Breast epithelium (tissue), 4 donors: ENCODE measurements around the gene FBXO31. TPM values are rescaled to one million over a fixed set of nuclear protein-coding genes. Genes with fewer than 3 reads are reported as not detected.

Experiments
- DNase-seq, 2 donors: peaks; one replicate each; pipeline ENCODE4 v3.0.0-alpha.2; 2019; ENCODE audit warnings: low spot score in 2 of 2
- H3K27ac ChIP-seq, 2 donors: fragments of 200-600 bp; sonication (generic) in 1 of 2; one replicate each; pipeline ENCODE4 v1.5.1; 2016 to 2019; ENCODE audit warnings: mild to moderate bottlenecking in 1 of 2
- H3K27me3 ChIP-seq, 2 donors: fragments of 200-600 bp; sonication (generic) in 1 of 2; one replicate each; pipeline versions ENCODE4 v1.5.1 to v1.6.0; 2017 to 2019; ENCODE audit warnings: control low read depth in 1 of 2, mild to moderate bottlenecking in 1 of 2
- H3K36me3 ChIP-seq: fragments of 200-600 bp; one replicate; pipeline ENCODE4 v1.5.1; 2019
- H3K4me1 ChIP-seq, 2 donors: fragments of 200-600 bp; sonication (generic); one replicate each; pipeline ENCODE4 v1.5.1; 2016 to 2019; ENCODE audit warnings: control low read depth in 1 of 2
- H3K4me3 ChIP-seq, 3 donors: fragments of 200-600 bp; sonication (generic); 1 replicate in 2 of 3; 2 replicates in 1 of 3; pipeline ENCODE4 v1.5.1; 2016 to 2019; ENCODE audit warnings: mild to moderate bottlenecking in 3 of 3, moderate library complexity in 2 of 3
- H3K9me3 ChIP-seq, 2 donors: fragments of 200-600 bp; sonication (generic) in 1 of 2; one replicate each; pipeline ENCODE4 v1.5.1; 2016 to 2019; ENCODE audit warnings: control low read depth in 1 of 2
- CTCF ChIP-seq, 3 donors: fragments of 450-650 bp; IDR thresholded peaks; one replicate each; pipeline ENCODE4 v1.5.1; 2016 to 2017; ENCODE audit warnings: antibody characterized with exemption in 3 of 3, mild to moderate bottlenecking in 3 of 3, moderate library complexity in 3 of 3
- POLR2A ChIP-seq: fragments of 450-650 bp; IDR thresholded peaks from one replicate; pipeline ENCODE4 v1.6.1; 2016; ENCODE audit warnings: antibody characterized with exemption, mild to moderate bottlenecking, moderate library complexity
- POLR2AphosphoS5 ChIP-seq, 3 donors: sonication (generic); formaldehyde crosslinking; IDR thresholded peaks; one replicate each; pipeline ENCODE4 v1.6.1; 2017; ENCODE audit warnings: antibody characterized with exemption in 3 of 3
- intact Hi-C: fragments of 100-400 bp; cut with DNase I; formaldehyde crosslinking; loops from one replicate; pipeline ENCODE4 v1.15.1; 2023; ENCODE audit warnings: low total_unique reads
- total RNA-seq, 3 donors: library from RNA; depleted of rRNA; stranded (reverse); fragments of >200 nt; gene quantifications; one replicate each; pipeline ENCODE4 v1.1.0, GENCODE V29; 2016

FBXO31 gene
- total RNA-seq, 3 donors from 2014 or later, result 43.0 to 74.7 (median 67.4) TPM

- Histone ChIP-seq H3K4me1 (no peaks in the 10 kb centered on the region), H3K27ac (peak overlapping the region; percentile 92 to 95), H3K36me3 (no peaks in the 10 kb centered on the region), H3K4me3 (peak overlapping the region; percentile 93 to 98 (median 94)), H3K9me3 (no peaks in the 10 kb centered on the region), H3K27me3 (no peaks in the 10 kb centered on the region)
- peak in 1 of 2 donors; percentile 26 for DNase-seq
- intact Hi-C loops, result no loop called here
- TF ChIP-seq POLR2AphosphoS5 (IDR thresholded peaks at IDR 0.05) (no peak), CTCF (IDR thresholded peaks at IDR 0.05) (no peak), POLR2A (no peak)
Measured at GRCh38 chr16:87317750-87318644, 65.6 kb downstream of the FBXO31 start.

- DNase-seq, result peak; percentile 95 to 98
- intact Hi-C loops, result no loop called here
- H3K36me3 ChIP-seq, result no peaks in the 10 kb centered on the region
- H3K27me3 ChIP-seq, result no peaks in the 10 kb centered on the region
- no peaks in the 10 kb centered on the region for H3K9me3 ChIP-seq
- H3K4me3 ChIP-seq, result peak within 1 kb of the TSS; percentile 93 to 98 (median 94)
- peak; percentile 85 to 95 (median 91) for TF ChIP-seq POLR2AphosphoS5 (IDR thresholded peaks at IDR 0.05)
- TF ChIP-seq POLR2A, result peak; percentile 89
- peak in 2 of 3 donors; percentile 49 to 54 for TF ChIP-seq CTCF (IDR thresholded peaks at IDR 0.05)
- H3K4me1 ChIP-seq, result no peaks in the 10 kb centered on the region
- peak within 1 kb of the TSS; percentile 92 to 95 for H3K27ac ChIP-seq
Measured at GRCh38 chr16:87316923-87317749, 66.4 kb downstream of the FBXO31 start, which contains the start of gene C16orf95. Gene C16orf95, minus strand, starts transcription at chr16:87317392. Its CDS starts 150 bp downstream, at chr16:87317242.

- H3K36me3 ChIP-seq, result no peaks in the 10 kb centered on the region
- intact Hi-C loops, result no loop called here
- DNase-seq, result no peak
- H3K4me1 ChIP-seq, result no peaks in the 10 kb centered on the region
- peak overlapping the region; percentile 93 to 98 (median 94) for H3K4me3 ChIP-seq
- H3K27ac ChIP-seq, result peak overlapping the region; percentile 92 to 95
- TF ChIP-seq POLR2AphosphoS5 (IDR thresholded peaks at IDR 0.05), result no peak
- no peak for TF ChIP-seq POLR2A
- no peak for TF ChIP-seq CTCF (IDR thresholded peaks at IDR 0.05)
- no peaks in the 10 kb centered on the region for H3K9me3 ChIP-seq
- H3K27me3 ChIP-seq, result no peaks in the 10 kb centered on the region
Measured at GRCh38 chr16:87316450-87316922, 67.1 kb downstream of the FBXO31 start.

GRCh38 chr16:87314990-87315420 is 68.6 kb downstream of the FBXO31 start:
- no peaks in the 10 kb centered on the region for H3K4me1 ChIP-seq
- no peak for DNase-seq
- H3K4me3 ChIP-seq, result no peak overlapping the region
- no peaks in the 10 kb centered on the region for H3K36me3 ChIP-seq
- no peaks in the 10 kb centered on the region for H3K9me3 ChIP-seq
- H3K27me3 ChIP-seq, result no peaks in the 10 kb centered on the region
- TF ChIP-seq POLR2AphosphoS5 (IDR thresholded peaks at IDR 0.05) (no peak), POLR2A (no peak)
- no peak overlapping the region for H3K27ac ChIP-seq
- intact Hi-C loops, result no loop called here

- Histone ChIP-seq H3K9me3 (no peaks in the 10 kb centered on the region), H3K27ac (no peak overlapping the region), H3K4me1 (no peaks in the 10 kb centered on the region), H3K27me3 (no peaks in the 10 kb centered on the region), H3K4me3 (no peak overlapping the region), H3K36me3 (no peaks in the 10 kb centered on the region)
- TF ChIP-seq CTCF (IDR thresholded peaks at IDR 0.05), result no peak
- TF ChIP-seq POLR2A, result no peak
- TF ChIP-seq POLR2AphosphoS5 (IDR thresholded peaks at IDR 0.05), result no peak
- intact Hi-C loops, result no loop called here
- no peak for DNase-seq
Measured at GRCh38 chr16:87312008-87312407, 71.6 kb downstream of the FBXO31 start.
